C4-2B (cell line): ENCODE results near the gene ROR2.

Experiments used
- CTCF ChIP-seq: fragments of 450-650 bp; conservative IDR thresholded peaks from 2 replicates; pipeline ENCODE4 v1.5.1; 2017; ENCODE audit warnings: mild to moderate bottlenecking
- ZFX ChIP-seq: fragments of 450-650 bp; IDR thresholded peaks from 2 replicates; pipeline ENCODE4 v1.6.1; 2017

- TF ChIP-seq CTCF = no peak
- TF ChIP-seq ZFX = no peak
These were observed 183.5 kb downstream of the ROR2 start for GRCh38 chr9:91766315-91767069.
